GM23338 (cell line): ENCODE data around the gene CPTP. TPM values are rescaled to one million over a fixed set of nuclear protein-coding genes. Genes with fewer than 3 reads are reported as not detected.
A peak's percentile ranks its signal among the peaks of the same experiment; 100 is the strongest.
"Not testable (repeated sequence)": the region's sequence is repeated elsewhere in the genome, so short reads cannot be mapped to it uniquely, and the experiment has no call there.

ENCODE experiments used
- ATAC-seq: fragments of 200-7000 bp; cut with Tn5 transposase; 3 replicates; pipeline ENCODE4 v1.9.1; 2020
- DNase-seq: peaks from one replicate; pipeline ENCODE4 v3.0.0-alpha.2; 2015; ENCODE audit warnings: low spot score
- H2AFZ ChIP-seq: fragments of 200-600 bp; sonication (generic); 2 replicates; pipeline ENCODE4 v1.8.0; 2016; ENCODE audit warnings: antibody characterized with exemption, mild to moderate bottlenecking, moderate library complexity
- H3F3A ChIP-seq: fragments of 200-600 bp; sonication (generic); replicated peaks from 2 replicates; pipeline ENCODE4 v1.8.0; 2017; ENCODE audit warnings: antibody characterized with exemption, mixed run types, low read depth
- H3K27ac ChIP-seq: fragments of 200-600 bp; sonication (generic); 2 replicates; pipeline ENCODE4 v1.6.1; 2016; ENCODE audit warnings: low read depth
- H3K27me3 ChIP-seq: fragments of 200-600 bp; sonication (generic); 2 replicates; pipeline ENCODE4 v1.8.0; 2016; ENCODE audit warnings: mild to moderate bottlenecking, mixed run types, moderate library complexity; ENCODE audit not compliant: insufficient read depth
- H3K36me3 ChIP-seq: fragments of 200-600 bp; sonication (generic); 2 replicates; pipeline ENCODE4 v1.8.0; 2016; ENCODE audit warnings: mild to moderate bottlenecking; ENCODE audit not compliant: insufficient read depth
- H3K4me1 ChIP-seq: fragments of 200-600 bp; sonication (generic); 2 replicates; pipeline ENCODE4 v1.8.0; 2016; ENCODE audit warnings: mild to moderate bottlenecking, moderate library complexity; ENCODE audit not compliant: insufficient read depth
- H3K4me2 ChIP-seq: fragments of 200-600 bp; sonication (generic); 2 replicates; pipeline ENCODE4 v1.7.1; 2017; ENCODE audit warnings: mixed run types
- H3K4me3 ChIP-seq: fragments of 200-600 bp; sonication (generic); 2 replicates; pipeline ENCODE4 v1.6.1; 2016; ENCODE audit warnings: mixed run types
- H3K79me2 ChIP-seq: fragments of 200-600 bp; sonication (generic); replicated peaks from 2 replicates; pipeline ENCODE4 v1.8.0; 2017; ENCODE audit warnings: mild to moderate bottlenecking; ENCODE audit not compliant: insufficient read depth
- H3K9me2 ChIP-seq: fragments of 200-600 bp; sonication (generic); 2 replicates; pipeline ENCODE4 v1.8.0; 2017; ENCODE audit not compliant: insufficient read depth
- H4K20me1 ChIP-seq: fragments of 200-600 bp; sonication (generic); replicated peaks from 2 replicates; pipeline ENCODE4 v1.8.0; 2017; ENCODE audit warnings: mild to moderate bottlenecking; ENCODE audit not compliant: insufficient read depth
- H3K27ac Mint-ChIP-seq: 2 replicates; pipeline ENCODE4 v1.8.0; 2020; ENCODE audit warnings: inconsistent platforms, mild to moderate bottlenecking, moderate library complexity, mixed read lengths
- H3K27me3 Mint-ChIP-seq: 3 replicates; pipeline ENCODE4 v1.8.0; 2022; ENCODE audit warnings: low read depth, mild to moderate bottlenecking, moderate library complexity, mixed read lengths, inconsistent platforms; ENCODE audit not compliant: insufficient read depth, poor library complexity
- H3K36me3 Mint-ChIP-seq: 3 replicates; pipeline ENCODE4 v1.8.0; 2021; ENCODE audit warnings: low read depth, mild to moderate bottlenecking, inconsistent platforms, moderate library complexity, mixed read lengths
- H3K4me1 Mint-ChIP-seq: 3 replicates; pipeline ENCODE4 v1.8.0; 2020; ENCODE audit warnings: mild to moderate bottlenecking, inconsistent platforms, mixed read lengths
- H3K4me3 Mint-ChIP-seq: 3 replicates; pipeline ENCODE4 v1.8.0; 2021; ENCODE audit warnings: moderate library complexity, mild to moderate bottlenecking, inconsistent platforms, mixed read lengths
- H3K9me3 Mint-ChIP-seq: 3 replicates; pipeline ENCODE4 v1.8.0; 2020; ENCODE audit warnings: moderate library complexity, mild to moderate bottlenecking, inconsistent platforms, mixed read lengths
- CREB1 ChIP-seq: fragments of 250-450 bp; sonication (Bioruptor Pico); IDR thresholded peaks from 2 replicates; pipeline ENCODE4 v1.5.0; 2020; ENCODE audit warnings: low read depth, mild to moderate bottlenecking, moderate library complexity
- ETS1 ChIP-seq: IDR thresholded peaks from 2 replicates; pipeline ENCODE4 v1.6.1; 2016; ENCODE audit warnings: antibody characterized with exemption
- EZH2 ChIP-seq: fragments of 200-600 bp; sonication (generic); IDR thresholded peaks from one replicate; pipeline ENCODE4 v1.8.0; 2017; ENCODE audit warnings: antibody characterized with exemption, mild to moderate bottlenecking, low read depth; ENCODE audit not compliant: unreplicated experiment
- EZH2phosphoT487 ChIP-seq: fragments of 200-600 bp; sonication (generic); IDR thresholded peaks from one replicate; pipeline ENCODE4 v1.8.1; 2018; ENCODE audit warnings: antibody characterized with exemption; ENCODE audit not compliant: unreplicated experiment
- JUNB ChIP-seq: IDR thresholded peaks from one replicate; pipeline ENCODE4 v1.6.1; 2016; ENCODE audit warnings: antibody characterized with exemption; ENCODE audit not compliant: unreplicated experiment
- NANOG ChIP-seq: IDR thresholded peaks from 2 replicates; pipeline ENCODE4 v1.6.1; 2016; ENCODE audit warnings: antibody characterized with exemption, borderline replicate concordance
- POLR2AphosphoS5 ChIP-seq: IDR thresholded peaks from 2 replicates; pipeline ENCODE4 v1.6.1; 2016; ENCODE audit warnings: antibody characterized with exemption, low read depth
- ZNF331 ChIP-seq: fragments of 250-450 bp; sonication (Bioruptor Pico); IDR thresholded peaks from 2 replicates; pipeline ENCODE4 v1.5.0; 2020; ENCODE audit warnings: low read depth, mild to moderate bottlenecking, moderate library complexity
- ZNF462 ChIP-seq: fragments of 250-450 bp; sonication (Bioruptor Pico); IDR thresholded peaks from 2 replicates; pipeline ENCODE4 v1.5.0; 2020; ENCODE audit warnings: mild to moderate bottlenecking, moderate library complexity
- polyA plus RNA-seq: library from polyadenylated mRNA; unstranded; fragments of >200 nt; fragmentation: Nextera tagmentation; extraction: Ambion mirVana; gene quantifications from 2 replicates; pipeline ENCODE4 v1.2.1, GENCODE V29; 2016
- total RNA-seq: library from RNA; depleted of rRNA; stranded (reverse); fragments of >200 nt; shearing (Covaris generic); gene quantifications from 2 replicates; pipeline ENCODE4 v1.2.3, GENCODE V29; 2014

Gene CPTP
- total and polyA plus RNA-seq, 2 experiments from 2014 or later = 8.1 to 13.5 TPM

- H3K4me1 ChIP-seq = peaks cover 7% of the 10 kb centered on the region; the same call in 1 of the 2 replicates
- Mint-ChIP-seq H3K4me3 (peak overlapping the region; percentile 63), H3K27me3 (peaks cover 28% of the 10 kb centered on the region), H3K36me3 (peaks cover 62% of the 10 kb centered on the region), H3K4me1 (peaks cover 18% of the 10 kb centered on the region), H3K9me3 (no peaks in the 10 kb centered on the region; the same call in 2 of the 3 replicates), H3K27ac (peak overlapping the region; percentile 91)
- peaks cover 43% of the 10 kb centered on the region for H3K79me2 ChIP-seq
- H2AFZ ChIP-seq = no peak overlapping the region
- H3K27ac ChIP-seq = 0 out of 2 replicates have a peak overlapping the region, but pooled peaks have one; percentile 69
- TF ChIP-seq EZH2 = no peak
- TF ChIP-seq POLR2AphosphoS5 = peak; percentile 39; the same call in 1 of the 2 replicates
- ATAC-seq = peak; percentile 75
- peaks cover 25% of the 10 kb centered on the region for H4K20me1 ChIP-seq
- no peaks in the 10 kb centered on the region for H3K27me3 ChIP-seq
- H3K4me3 ChIP-seq = 0 out of 2 replicates have a peak overlapping the region, but pooled peaks have one; percentile 39
- peaks cover 18% of the 10 kb centered on the region; the same call in 1 of the 2 replicates for H3F3A ChIP-seq
- peak overlapping the region; percentile 62; the same call in 1 of the 2 replicates for H3K4me2 ChIP-seq
- peaks cover 8% of the 10 kb centered on the region; the same call in 1 of the 2 replicates for H3K36me3 ChIP-seq
- no peaks in the 10 kb centered on the region for H3K9me2 ChIP-seq
- peak; percentile 83 for DNase-seq
Observed at GRCh38 chr1:1315435-1315954, 9.1 kb upstream of the CPTP start.

- peak overlapping the region; percentile 28; the same call in 1 of the 2 replicates for H3K27ac Mint-ChIP-seq
- H3K36me3 ChIP-seq, H3K9me2 ChIP-seq, DNase-seq, H3K4me1 ChIP-seq, ATAC-seq, H3K27me3 ChIP-seq, H3K9me3 Mint-ChIP-seq, H2AFZ ChIP-seq, H3K4me3 Mint-ChIP-seq, H3K27ac ChIP-seq: not testable (repeated sequence)
- Histone ChIP-seq H4K20me1 (peaks cover 25% of the 10 kb centered on the region), H3K79me2 (peaks cover 48% of the 10 kb centered on the region), H3K4me2 (0 out of 2 replicates have a peak overlapping the region, but pooled peaks have one; percentile 62), H3F3A (peaks cover 18% of the 10 kb centered on the region; the same call in 1 of the 2 replicates), H3K4me3 (0 out of 2 replicates have a peak overlapping the region, but pooled peaks have one; percentile 39)
- peaks cover 18% of the 10 kb centered on the region for H3K4me1 Mint-ChIP-seq
- H3K27me3 Mint-ChIP-seq = peaks cover 25% of the 10 kb centered on the region
- H3K36me3 Mint-ChIP-seq = peaks cover 58% of the 10 kb centered on the region
Observed at GRCh38 chr1:1316199-1316598, 8.4 kb upstream of the CPTP start.

- Histone ChIP-seq H3K9me2 (no peaks in the 10 kb centered on the region), H2AFZ (no peak overlapping the region), H4K20me1 (peaks cover 25% of the 10 kb centered on the region), H3K4me1 (peaks cover 7% of the 10 kb centered on the region; the same call in 1 of the 2 replicates), H3F3A (peaks cover 15% of the 10 kb centered on the region; the same call in 1 of the 2 replicates), H3K79me2 (peaks cover 59% of the 10 kb centered on the region), H3K36me3 (peaks cover 8% of the 10 kb centered on the region; the same call in 1 of the 2 replicates), H3K4me2 (no peak overlapping the region), H3K27me3 (no peaks in the 10 kb centered on the region), H3K27ac (0 out of 2 replicates have a peak overlapping the region, but pooled peaks have one; percentile 55), H3K4me3 (no peak overlapping the region)
- Mint-ChIP-seq H3K4me1 (peaks cover 21% of the 10 kb centered on the region), H3K27me3 (peaks cover 29% of the 10 kb centered on the region), H3K36me3 (peaks cover 61% of the 10 kb centered on the region), H3K9me3 (no peaks in the 10 kb centered on the region; the same call in 2 of the 3 replicates), H3K27ac (no peak overlapping the region), H3K4me3 (no peak overlapping the region; the same call in 2 of the 3 replicates)
- DNase-seq (no peak), ATAC-seq (no peak)
- TF ChIP-seq POLR2AphosphoS5 = no peak
- no peak for TF ChIP-seq NANOG
- no peak for TF ChIP-seq CREB1
- no peak for TF ChIP-seq ETS1
- no peak for TF ChIP-seq EZH2phosphoT487
- TF ChIP-seq JUNB = no peak
- TF ChIP-seq ZNF331 (CRISPR knock-in tag) = no peak
- TF ChIP-seq ZNF462 (CRISPR knock-in tag) = no peak
Observed at GRCh38 chr1:1317420-1317819, 7.2 kb upstream of the CPTP start.
